HEK293 (cell line): Measurements from ENCODE around the gene HSF2BP.

Source experiments
- KLF16 ChIP-seq: fragments of 450-650 bp; formaldehyde crosslinking; IDR thresholded peaks from 2 replicates; pipeline ENCODE4 v1.5.1; 2017; ENCODE audit warnings: missing biosample characterization, missing genetic modification characterization
- ZBTB21 ChIP-seq: fragments of 450-650 bp; formaldehyde crosslinking; IDR thresholded peaks from 2 replicates; pipeline ENCODE4 v1.5.1; 2017; ENCODE audit warnings: missing biosample characterization, missing genetic modification characterization
- TF ChIP-seq, protein P1 (sequence below): fragments of 450-650 bp; formaldehyde crosslinking; IDR thresholded peaks from 2 replicates; pipeline ENCODE4 v1.5.1; 2016; ENCODE audit warnings: missing biosample characterization, missing genetic modification characterization

DNA sequence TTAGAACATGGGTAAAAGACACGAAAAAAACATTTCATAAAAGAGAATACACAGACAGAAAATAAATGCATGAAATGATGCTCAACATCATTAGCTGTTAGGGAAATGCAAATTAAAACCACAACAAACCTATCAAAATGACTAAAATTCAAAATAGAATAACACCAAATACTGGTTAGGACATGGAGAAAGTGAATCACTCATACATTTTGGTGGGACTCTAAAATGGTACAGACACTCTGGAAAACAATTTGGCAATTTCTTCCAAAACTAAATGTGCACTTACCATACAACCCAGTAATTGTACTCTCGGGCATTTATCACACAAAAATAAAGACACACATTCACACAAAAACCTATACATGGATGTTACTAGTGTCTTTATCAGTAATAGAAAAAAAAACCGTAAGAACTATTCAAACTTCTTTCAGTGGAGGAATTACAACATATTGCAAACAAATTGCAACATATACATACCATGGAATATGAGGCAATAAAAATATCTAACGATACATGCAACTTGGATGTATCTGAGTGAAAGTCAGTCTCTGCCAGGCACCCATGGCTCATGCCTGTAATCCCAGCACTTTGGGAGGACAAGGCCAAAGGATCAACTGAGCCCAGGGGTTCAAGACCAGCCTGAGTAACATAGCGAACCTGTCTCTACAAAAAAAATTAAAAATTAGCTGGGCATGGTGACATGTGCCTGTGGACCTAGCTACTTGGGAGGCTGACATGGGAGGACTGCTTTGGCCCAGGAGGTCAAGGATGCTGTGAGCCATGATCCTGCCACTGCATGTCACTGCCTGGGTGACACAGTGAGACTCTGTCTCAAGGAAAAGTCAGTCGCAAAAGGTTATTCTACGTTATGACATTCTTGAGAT is 19.6 kb downstream of the HSF2BP start:
- TF ChIP-seq KLF16 (tag by site-specific recombination) (no peak), ZBTB21 (tag by site-specific recombination) (0 out of 2 replicates have a peak, but pooled peaks have one; percentile 25)
- TF ChIP-seq, protein P1, sequence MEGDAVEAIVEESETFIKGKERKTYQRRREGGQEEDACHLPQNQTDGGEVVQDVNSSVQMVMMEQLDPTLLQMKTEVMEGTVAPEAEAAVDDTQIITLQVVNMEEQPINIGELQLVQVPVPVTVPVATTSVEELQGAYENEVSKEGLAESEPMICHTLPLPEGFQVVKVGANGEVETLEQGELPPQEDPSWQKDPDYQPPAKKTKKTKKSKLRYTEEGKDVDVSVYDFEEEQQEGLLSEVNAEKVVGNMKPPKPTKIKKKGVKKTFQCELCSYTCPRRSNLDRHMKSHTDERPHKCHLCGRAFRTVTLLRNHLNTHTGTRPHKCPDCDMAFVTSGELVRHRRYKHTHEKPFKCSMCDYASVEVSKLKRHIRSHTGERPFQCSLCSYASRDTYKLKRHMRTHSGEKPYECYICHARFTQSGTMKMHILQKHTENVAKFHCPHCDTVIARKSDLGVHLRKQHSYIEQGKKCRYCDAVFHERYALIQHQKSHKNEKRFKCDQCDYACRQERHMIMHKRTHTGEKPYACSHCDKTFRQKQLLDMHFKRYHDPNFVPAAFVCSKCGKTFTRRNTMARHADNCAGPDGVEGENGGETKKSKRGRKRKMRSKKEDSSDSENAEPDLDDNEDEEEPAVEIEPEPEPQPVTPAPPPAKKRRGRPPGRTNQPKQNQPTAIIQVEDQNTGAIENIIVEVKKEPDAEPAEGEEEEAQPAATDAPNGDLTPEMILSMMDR (tag by site-specific recombination), result no peak
